ENCODE measurements around the gene CLCA2.

DNA sequence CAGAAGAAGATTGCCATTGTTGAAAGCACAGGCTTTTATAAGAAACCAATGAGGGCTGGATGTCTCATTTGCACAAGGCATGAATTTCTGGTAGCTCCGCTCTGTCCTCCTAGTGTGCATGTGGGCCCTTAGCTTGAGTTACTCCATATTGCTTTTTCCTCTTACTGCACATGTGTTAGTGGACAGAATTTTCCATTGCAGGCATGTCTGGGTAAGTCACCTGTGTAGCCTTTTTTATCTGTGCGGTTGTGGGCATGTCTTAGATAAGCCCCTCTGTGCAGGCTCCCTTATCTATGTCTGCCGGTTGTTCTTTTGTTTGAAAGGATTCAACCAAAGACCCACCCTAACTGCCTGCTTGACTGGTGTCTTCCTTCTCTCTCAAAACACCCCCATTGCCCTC is 37.5 kb downstream of the CLCA2 start:
- TF ChIP-seq, protein P1, sequence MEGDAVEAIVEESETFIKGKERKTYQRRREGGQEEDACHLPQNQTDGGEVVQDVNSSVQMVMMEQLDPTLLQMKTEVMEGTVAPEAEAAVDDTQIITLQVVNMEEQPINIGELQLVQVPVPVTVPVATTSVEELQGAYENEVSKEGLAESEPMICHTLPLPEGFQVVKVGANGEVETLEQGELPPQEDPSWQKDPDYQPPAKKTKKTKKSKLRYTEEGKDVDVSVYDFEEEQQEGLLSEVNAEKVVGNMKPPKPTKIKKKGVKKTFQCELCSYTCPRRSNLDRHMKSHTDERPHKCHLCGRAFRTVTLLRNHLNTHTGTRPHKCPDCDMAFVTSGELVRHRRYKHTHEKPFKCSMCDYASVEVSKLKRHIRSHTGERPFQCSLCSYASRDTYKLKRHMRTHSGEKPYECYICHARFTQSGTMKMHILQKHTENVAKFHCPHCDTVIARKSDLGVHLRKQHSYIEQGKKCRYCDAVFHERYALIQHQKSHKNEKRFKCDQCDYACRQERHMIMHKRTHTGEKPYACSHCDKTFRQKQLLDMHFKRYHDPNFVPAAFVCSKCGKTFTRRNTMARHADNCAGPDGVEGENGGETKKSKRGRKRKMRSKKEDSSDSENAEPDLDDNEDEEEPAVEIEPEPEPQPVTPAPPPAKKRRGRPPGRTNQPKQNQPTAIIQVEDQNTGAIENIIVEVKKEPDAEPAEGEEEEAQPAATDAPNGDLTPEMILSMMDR (IDR thresholded peaks at IDR 0.05): no peak
- TF ChIP-seq POLR2AphosphoS5 (IDR thresholded peaks at IDR 0.05; ENCODE audit: low read depth, low read length) (no peak), SIN3A (IDR thresholded peaks at IDR 0.05; ENCODE audit: borderline replicate concordance, insufficient read depth, low read depth, low read length) (no peak)
- TF ChIP-seq, protein P2, sequence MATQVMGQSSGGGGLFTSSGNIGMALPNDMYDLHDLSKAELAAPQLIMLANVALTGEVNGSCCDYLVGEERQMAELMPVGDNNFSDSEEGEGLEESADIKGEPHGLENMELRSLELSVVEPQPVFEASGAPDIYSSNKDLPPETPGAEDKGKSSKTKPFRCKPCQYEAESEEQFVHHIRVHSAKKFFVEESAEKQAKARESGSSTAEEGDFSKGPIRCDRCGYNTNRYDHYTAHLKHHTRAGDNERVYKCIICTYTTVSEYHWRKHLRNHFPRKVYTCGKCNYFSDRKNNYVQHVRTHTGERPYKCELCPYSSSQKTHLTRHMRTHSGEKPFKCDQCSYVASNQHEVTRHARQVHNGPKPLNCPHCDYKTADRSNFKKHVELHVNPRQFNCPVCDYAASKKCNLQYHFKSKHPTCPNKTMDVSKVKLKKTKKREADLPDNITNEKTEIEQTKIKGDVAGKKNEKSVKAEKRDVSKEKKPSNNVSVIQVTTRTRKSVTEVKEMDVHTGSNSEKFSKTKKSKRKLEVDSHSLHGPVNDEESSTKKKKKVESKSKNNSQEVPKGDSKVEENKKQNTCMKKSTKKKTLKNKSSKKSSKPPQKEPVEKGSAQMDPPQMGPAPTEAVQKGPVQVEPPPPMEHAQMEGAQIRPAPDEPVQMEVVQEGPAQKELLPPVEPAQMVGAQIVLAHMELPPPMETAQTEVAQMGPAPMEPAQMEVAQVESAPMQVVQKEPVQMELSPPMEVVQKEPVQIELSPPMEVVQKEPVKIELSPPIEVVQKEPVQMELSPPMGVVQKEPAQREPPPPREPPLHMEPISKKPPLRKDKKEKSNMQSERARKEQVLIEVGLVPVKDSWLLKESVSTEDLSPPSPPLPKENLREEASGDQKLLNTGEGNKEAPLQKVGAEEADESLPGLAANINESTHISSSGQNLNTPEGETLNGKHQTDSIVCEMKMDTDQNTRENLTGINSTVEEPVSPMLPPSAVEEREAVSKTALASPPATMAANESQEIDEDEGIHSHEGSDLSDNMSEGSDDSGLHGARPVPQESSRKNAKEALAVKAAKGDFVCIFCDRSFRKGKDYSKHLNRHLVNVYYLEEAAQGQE (IDR thresholded peaks at IDR 0.05; ENCODE audit: insufficient read depth in 1 of 2, low read depth in 2 of 2, low read length in 1 of 2): no peak

Data from Panc1 (cell line).